Stimulated activated CD4-positive, alpha-beta T cell treated with anti-CD3 and anti-CD28 coated beads, Interleukin-1b, Interleukin-23, amount 100 ng/mL, for 48 hours (primary cell): Measurements from ENCODE around the gene AKAP8L.
A peak's percentile ranks its signal among the peaks of the same experiment; 100 is the strongest.

ENCODE experiments used
- DNase-seq: peaks from one replicate; pipeline ENCODE4 v3.0.0-alpha.2; 2020

Gene AKAP8L

GRCh38 chr19:15432629-15433518 lies 14.1 kb upstream of the AKAP8L start:
- DNase-seq, result peak; percentile 92

- peak; percentile 36 for DNase-seq
Observed at GRCh38 chr19:15432018-15432494, 13.3 kb upstream of the AKAP8L start.

- DNase-seq, result no peak
Observed at GRCh38 chr19:15431396-15432017, 12.7 kb upstream of the AKAP8L start.

- DNase-seq, result no peak
Observed at GRCh38 chr19:15430526-15431120, 11.8 kb upstream of the AKAP8L start.

- DNase-seq, result no peak
Observed at GRCh38 chr19:15429825-15430467, 11.2 kb upstream of the AKAP8L start.

- DNase-seq, result no peak
Observed at GRCh38 chr19:15428956-15429824, 10.4 kb upstream of the AKAP8L start.

GRCh38 chr19:15427991-15428471 lies 9.2 kb upstream of the AKAP8L start:
- DNase-seq, result no peak

- no peak for DNase-seq
Observed at GRCh38 chr19:15427350-15427700, 8.5 kb upstream of the AKAP8L start.

GRCh38 chr19:15426485-15427349 lies 7.9 kb upstream of the AKAP8L start:
- DNase-seq, result no peak

GRCh38 chr19:15425321-15425950 lies 6.6 kb upstream of the AKAP8L start:
- DNase-seq, result no peak

- no peak for DNase-seq
Observed at GRCh38 chr19:15424692-15425272, 6.0 kb upstream of the AKAP8L start.

GRCh38 chr19:15424121-15424520 lies 5.3 kb upstream of the AKAP8L start:
- no peak for DNase-seq

GRCh38 chr19:15423130-15423529 lies 4.3 kb upstream of the AKAP8L start:
- no peak for DNase-seq

GRCh38 chr19:15422296-15423075 lies 3.7 kb upstream of the AKAP8L start:
- DNase-seq, result no peak

GRCh38 chr19:15421721-15422260 lies 3.0 kb upstream of the AKAP8L start:
- DNase-seq, result no peak

GRCh38 chr19:15421136-15421695 lies 2.4 kb upstream of the AKAP8L start:
- DNase-seq, result no peak

- DNase-seq, result no peak
Observed at GRCh38 chr19:15419413-15420025, 731 bp upstream of the AKAP8L start.

GRCh38 chr19:15418231-15418578 lies 583 bp downstream of the AKAP8L start:
- no peak for DNase-seq
